NCI-H526 treated with DMSO at 0.1 percent for 48 hours (cell line): ENCODE data around the gene B4GALT3.

Experiments
- DNase-seq: peaks from one replicate; lab custom pipeline; 2025; lab: John Stamatoyannopoulos, UW

The B4GALT3 gene

DNA sequence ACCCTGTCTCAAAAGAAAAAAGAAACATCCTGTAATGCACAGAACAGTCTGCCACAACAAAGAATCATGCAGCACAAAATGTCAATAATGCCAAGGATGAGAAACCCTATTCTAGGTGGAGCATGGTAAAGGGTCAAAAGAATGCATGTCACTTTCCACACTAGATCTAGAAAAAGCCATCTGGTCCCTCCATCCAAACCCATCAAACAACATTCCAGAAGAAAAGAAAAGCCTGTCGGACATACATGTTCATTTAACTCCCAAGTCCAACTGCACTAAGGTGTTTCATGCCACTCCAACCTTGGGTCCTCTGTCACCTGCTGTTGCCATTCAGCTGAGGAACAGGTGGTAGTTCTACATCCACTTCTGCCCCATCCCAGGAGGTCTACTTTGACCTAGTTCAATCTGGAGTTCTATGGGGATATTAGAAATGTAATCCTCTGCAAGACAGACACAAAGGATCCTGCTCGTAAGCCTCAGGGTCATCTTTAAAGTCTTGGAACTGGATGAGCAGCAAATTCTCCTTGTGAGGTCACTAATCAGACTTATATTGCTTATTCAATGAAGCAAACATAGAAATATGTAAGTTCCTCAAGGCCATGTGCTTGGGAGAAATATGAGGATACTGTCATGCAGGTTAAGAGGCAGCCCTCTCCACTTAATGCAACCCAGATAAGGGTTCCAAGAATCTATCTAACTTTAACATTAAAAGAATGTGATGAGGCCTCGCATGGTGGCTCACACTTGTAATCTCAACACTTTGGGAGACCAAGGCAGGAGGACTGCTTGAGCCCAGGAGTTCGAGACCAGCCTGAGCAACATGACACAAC is 48.5 kb downstream of the B4GALT3 start:
- no peak for DNase-seq

DNA sequence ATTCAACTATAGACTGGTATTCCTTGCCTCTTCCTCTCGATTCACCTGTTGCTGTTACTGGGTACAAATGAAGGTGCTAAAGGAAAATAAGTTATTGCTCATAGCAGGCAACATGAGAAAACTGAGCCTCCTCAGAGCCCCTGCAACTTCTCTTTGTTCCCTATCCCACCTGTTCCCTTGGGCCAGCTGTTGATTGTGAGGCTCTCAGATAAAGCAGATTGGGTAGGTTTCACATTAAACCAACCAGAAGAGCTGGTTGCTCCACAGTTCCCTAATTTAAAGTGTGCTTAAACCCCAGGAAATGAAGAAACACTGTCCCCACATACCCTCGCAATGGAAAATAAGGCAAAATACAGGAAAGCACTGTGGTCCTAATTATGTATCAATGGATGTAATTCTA is 49.7 kb downstream of the B4GALT3 start:
- no peak for DNase-seq

DNA sequence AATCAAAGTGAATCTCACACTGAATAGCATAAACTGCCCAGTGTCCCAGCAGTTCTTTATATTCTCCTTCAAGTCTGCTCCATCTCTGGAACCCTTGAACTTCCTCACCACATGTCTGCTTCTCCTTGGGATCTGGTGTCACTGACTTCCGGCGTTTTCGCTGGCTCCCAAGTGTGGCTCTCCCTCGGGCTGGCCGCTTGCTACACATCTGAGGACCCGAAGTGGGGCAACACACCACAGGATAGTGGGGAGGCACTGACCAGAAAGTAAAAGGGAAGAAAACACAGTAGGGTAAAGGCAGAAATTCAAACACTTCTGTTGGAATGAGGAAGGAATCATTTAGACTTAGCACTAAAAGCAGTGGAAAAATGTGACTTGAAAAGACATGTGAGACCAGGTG is 54.3 kb downstream of the B4GALT3 start:
- DNase-seq = no peak

DNA sequence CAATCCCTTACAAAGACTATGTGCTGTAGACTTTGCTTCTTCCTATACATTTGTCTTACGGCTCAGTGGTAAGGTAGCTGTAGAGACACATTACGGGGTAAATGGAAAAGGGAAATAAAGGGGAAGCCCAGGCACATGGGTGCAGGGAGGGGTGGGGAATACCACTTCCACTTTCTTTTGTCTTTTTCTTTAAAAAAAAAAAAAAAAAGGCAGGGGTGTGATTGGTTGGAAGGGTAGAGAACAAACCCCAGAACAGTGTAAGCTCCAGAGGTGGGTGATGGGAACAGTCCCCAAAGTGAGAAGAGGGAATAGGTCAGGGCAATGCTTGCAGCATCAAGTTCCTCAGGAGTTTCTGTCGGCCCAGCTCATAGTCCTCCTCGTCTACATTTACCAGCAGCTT is 55.5 kb downstream of the B4GALT3 start:
- DNase-seq = no peak
